Right renal pelvis (tissue), 4 donors: Measurements from ENCODE around the gene FAM193A. TPM values are rescaled to one million over a fixed set of nuclear protein-coding genes. Genes with fewer than 3 reads are reported as not detected.
A peak's percentile ranks its signal among the peaks of the same experiment; 100 is the strongest.
"Not testable (repeated sequence)": the region's sequence is repeated elsewhere in the genome, so short reads cannot be mapped to it uniquely, and the experiment has no call there.

Source experiments
- DNase-seq, 4 donors: peaks; one replicate each; pipeline ENCODE4 v3.0.0-alpha.2; 2013; ENCODE audit warnings: low read depth in 4 of 4, low spot score in 3 of 4, missing footprints in 1 of 4
- polyA plus RNA-seq, 4 donors: library from polyadenylated mRNA; unstranded; fragments of 120-200 nt; gene quantifications; one replicate each; pipeline ENCODE4 v1.2.1, GENCODE V29; 2013; ENCODE audit not compliant: insufficient read length in 4 of 4

Gene FAM193A
- polyA plus RNA-seq, 4 donors: 24.0 to 28.8 (median 26.8) TPM

GRCh38 chr4:2512396-2513135 lies 23.9 kb upstream of the FAM193A start:
- DNase-seq: no peak

GRCh38 chr4:2514193-2514592 lies 22.3 kb upstream of the FAM193A start:
- DNase-seq: not testable (repeated sequence)

GRCh38 chr4:2514944-2515343 lies 21.5 kb upstream of the FAM193A start:
- not testable (repeated sequence) for DNase-seq

GRCh38 chr4:2515830-2516550 lies 20.5 kb upstream of the FAM193A start:
- DNase-seq: no peak

- DNase-seq: no peak
Measured at GRCh38 chr4:2516635-2517034, 19.8 kb upstream of the FAM193A start.

GRCh38 chr4:2526559-2526958 lies 9.9 kb upstream of the FAM193A start:
- no peak for DNase-seq

GRCh38 chr4:2534904-2535375 lies 1.5 kb upstream of the FAM193A start:
- peak in 2 of 4 donors; percentile 2 to 4 for DNase-seq

- DNase-seq: peak; percentile 18 to 44 (median 27)
Measured at GRCh38 chr4:2535376-2536192, 863 bp upstream of the FAM193A start.

GRCh38 chr4:2537011-2537830 lies 774 bp downstream of the FAM193A start:
- peak; percentile 17 to 59 (median 31) for DNase-seq

GRCh38 chr4:2543580-2544191 lies 7.2 kb downstream of the FAM193A start:
- DNase-seq: not testable (repeated sequence)

- no peak for DNase-seq
Measured at GRCh38 chr4:2545321-2546013, 9.0 kb downstream of the FAM193A start.

GRCh38 chr4:2546286-2546823 lies 9.9 kb downstream of the FAM193A start:
- no peak for DNase-seq

GRCh38 chr4:2546961-2547691 lies 10.7 kb downstream of the FAM193A start:
- not testable (repeated sequence) for DNase-seq

GRCh38 chr4:2551118-2551517 lies 14.7 kb downstream of the FAM193A start:
- no peak for DNase-seq

- no peak for DNase-seq
Measured at GRCh38 chr4:2552806-2553205, 16.4 kb downstream of the FAM193A start.

- DNase-seq: no peak
Measured at GRCh38 chr4:2558301-2558700, 21.9 kb downstream of the FAM193A start.

- DNase-seq: no peak
Measured at GRCh38 chr4:2560167-2560566, 23.7 kb downstream of the FAM193A start.

GRCh38 chr4:2565533-2565932 lies 29.1 kb downstream of the FAM193A start:
- DNase-seq: no peak
